ENCODE measurements around the gene C16orf74. TPM values are rescaled to one million over a fixed set of nuclear protein-coding genes. Genes with fewer than 3 reads are reported as not detected.

The C16orf74 gene
- total and polyA plus RNA-seq, 2 of the 13 experiments (the other 11 are each of a cell fraction or from before 2014, with no cell fraction given), result 0.13 to 0.29 TPM

DNA sequence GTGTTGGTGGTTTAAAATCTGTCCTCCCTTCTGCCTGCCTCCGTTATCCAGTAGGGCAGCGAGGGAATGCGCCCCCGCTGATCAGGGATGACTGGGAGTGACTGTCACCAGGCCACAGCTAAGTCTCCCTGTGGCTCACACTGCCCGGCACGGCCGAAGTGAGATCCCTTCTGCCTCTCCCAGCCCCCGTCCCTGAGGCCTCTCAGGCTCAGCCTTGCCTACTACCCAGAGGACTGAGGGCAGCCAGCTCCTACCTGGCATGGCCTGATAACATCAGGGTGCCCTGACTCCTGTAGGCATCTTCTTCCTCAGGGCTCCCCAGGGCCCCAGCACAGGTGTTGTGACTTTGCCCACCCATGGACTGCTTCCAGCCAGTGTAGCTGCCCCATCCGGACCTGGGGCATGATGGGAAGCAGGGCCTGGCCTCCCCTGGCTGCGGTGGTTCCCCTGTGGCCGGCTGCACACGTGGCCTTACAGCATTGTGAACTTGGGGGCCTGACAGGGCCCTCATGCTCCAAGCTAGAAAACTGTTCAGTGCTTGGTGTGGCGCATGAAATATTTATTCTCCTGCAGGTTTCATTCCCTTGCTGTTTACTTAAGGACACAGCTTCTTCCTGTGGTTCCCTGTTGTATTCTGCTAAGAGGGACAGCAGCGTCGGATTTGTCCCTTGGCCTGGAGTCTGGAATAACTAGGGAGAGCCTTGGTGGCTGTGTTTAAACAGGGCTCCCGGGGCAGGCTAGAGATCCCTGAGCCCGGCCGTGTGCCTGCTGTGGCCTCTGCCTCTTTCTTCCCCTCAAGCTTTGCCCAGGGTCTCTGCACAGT lies 92.2 kb downstream of the C16orf74 start (continued):
- TF ChIP-seq ZNF788 (CRISPR knock-in tag; IDR thresholded peaks at IDR 0.05; ENCODE audit: borderline replicate concordance) (no peak), NONO (IDR thresholded peaks at IDR 0.05) (no peak), NONO (CRISPR knock-in tag; conservative IDR thresholded peaks at IDR 0.05) (0 out of 2 replicates have a peak, but pooled peaks have one; percentile 30), ZNF567 (CRISPR knock-in tag; IDR thresholded peaks at IDR 0.05; ENCODE audit: borderline replicate concordance) (no peak), NRL (CRISPR knock-in tag; IDR thresholded peaks at IDR 0.05; ENCODE audit: borderline replicate concordance) (no peak), ARID2 (CRISPR knock-in tag; IDR thresholded peaks at IDR 0.05; ENCODE audit: borderline replicate concordance) (no peak), ZNF772 (CRISPR knock-in tag; IDR thresholded peaks at IDR 0.05) (no peak), SOX6 (IDR thresholded peaks at IDR 0.05) (no peak), SOX6 (CRISPR knock-in tag; IDR thresholded peaks at IDR 0.05) (no peak), CBX1 (IDR thresholded peaks at IDR 0.05; ENCODE audit: low read depth) (no peak), FOSL1 (CRISPR knock-in tag; IDR thresholded peaks at IDR 0.05; ENCODE audit: borderline replicate concordance) (no peak), ZNF143 (CRISPR knock-in tag; IDR thresholded peaks at IDR 0.05) (0 out of 2 replicates have a peak, but pooled peaks have one; percentile 10), NFKBIZ (CRISPR knock-in tag; IDR thresholded peaks at IDR 0.05) (no peak), ZNF737 (CRISPR knock-in tag; IDR thresholded peaks at IDR 0.05; ENCODE audit: borderline replicate concordance) (no peak), SAP130 (CRISPR knock-in tag; IDR thresholded peaks at IDR 0.05; ENCODE audit: low read depth) (no peak), HOXA7 (CRISPR knock-in tag; IDR thresholded peaks at IDR 0.05) (no peak), ZNF343 (CRISPR knock-in tag; IDR thresholded peaks at IDR 0.05) (no peak), ZNF101 (CRISPR knock-in tag; IDR thresholded peaks at IDR 0.05; ENCODE audit: borderline replicate concordance, low read depth) (no peak), MEF2D (CRISPR knock-in tag; IDR thresholded peaks at IDR 0.05) (no peak), SKI (IDR thresholded peaks at IDR 0.05; ENCODE audit: partially characterized antibody) (no peak), NFIB (CRISPR knock-in tag; IDR thresholded peaks at IDR 0.05; ENCODE audit: borderline replicate concordance) (0 out of 2 replicates have a peak, but pooled peaks have one; percentile 64)
- TF ChIP-seq, protein P1, sequence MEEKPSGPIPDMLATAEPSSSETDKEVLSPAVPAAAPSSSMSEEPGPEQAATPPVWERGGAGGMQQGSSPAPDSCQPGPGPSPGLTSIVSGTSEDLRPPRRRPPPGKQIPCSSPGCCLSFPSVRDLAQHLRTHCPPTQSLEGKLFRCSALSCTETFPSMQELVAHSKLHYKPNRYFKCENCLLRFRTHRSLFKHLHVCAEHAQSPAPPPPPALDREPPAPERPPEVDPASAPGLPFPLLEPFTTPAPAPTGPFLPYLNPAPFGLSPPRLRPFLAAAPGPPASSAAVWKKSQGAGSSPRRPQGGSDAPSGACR (CRISPR knock-in tag; IDR thresholded peaks at IDR 0.05), result no peak
- TF ChIP-seq, protein P2, sequence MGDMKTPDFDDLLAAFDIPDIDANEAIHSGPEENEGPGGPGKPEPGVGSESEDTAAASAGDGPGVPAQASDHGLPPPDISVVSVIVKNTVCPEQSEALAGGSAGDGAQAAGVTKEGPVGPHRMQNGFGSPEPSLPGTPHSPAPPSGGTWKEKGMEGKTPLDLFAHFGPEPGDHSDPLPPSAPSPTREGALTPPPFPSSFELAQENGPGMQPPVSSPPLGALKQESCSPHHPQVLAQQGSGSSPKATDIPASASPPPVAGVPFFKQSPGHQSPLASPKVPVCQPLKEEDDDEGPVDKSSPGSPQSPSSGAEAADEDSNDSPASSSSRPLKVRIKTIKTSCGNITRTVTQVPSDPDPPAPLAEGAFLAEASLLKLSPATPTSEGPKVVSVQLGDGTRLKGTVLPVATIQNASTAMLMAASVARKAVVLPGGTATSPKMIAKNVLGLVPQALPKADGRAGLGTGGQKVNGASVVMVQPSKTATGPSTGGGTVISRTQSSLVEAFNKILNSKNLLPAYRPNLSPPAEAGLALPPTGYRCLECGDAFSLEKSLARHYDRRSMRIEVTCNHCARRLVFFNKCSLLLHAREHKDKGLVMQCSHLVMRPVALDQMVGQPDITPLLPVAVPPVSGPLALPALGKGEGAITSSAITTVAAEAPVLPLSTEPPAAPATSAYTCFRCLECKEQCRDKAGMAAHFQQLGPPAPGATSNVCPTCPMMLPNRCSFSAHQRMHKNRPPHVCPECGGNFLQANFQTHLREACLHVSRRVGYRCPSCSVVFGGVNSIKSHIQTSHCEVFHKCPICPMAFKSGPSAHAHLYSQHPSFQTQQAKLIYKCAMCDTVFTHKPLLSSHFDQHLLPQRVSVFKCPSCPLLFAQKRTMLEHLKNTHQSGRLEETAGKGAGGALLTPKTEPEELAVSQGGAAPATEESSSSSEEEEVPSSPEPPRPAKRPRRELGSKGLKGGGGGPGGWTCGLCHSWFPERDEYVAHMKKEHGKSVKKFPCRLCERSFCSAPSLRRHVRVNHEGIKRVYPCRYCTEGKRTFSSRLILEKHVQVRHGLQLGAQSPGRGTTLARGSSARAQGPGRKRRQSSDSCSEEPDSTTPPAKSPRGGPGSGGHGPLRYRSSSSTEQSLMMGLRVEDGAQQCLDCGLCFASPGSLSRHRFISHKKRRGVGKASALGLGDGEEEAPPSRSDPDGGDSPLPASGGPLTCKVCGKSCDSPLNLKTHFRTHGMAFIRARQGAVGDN (CRISPR knock-in tag; IDR thresholded peaks at IDR 0.05), result 0 out of 2 replicates have a peak, but pooled peaks have one; percentile 23
- TF ChIP-seq, protein P3, sequence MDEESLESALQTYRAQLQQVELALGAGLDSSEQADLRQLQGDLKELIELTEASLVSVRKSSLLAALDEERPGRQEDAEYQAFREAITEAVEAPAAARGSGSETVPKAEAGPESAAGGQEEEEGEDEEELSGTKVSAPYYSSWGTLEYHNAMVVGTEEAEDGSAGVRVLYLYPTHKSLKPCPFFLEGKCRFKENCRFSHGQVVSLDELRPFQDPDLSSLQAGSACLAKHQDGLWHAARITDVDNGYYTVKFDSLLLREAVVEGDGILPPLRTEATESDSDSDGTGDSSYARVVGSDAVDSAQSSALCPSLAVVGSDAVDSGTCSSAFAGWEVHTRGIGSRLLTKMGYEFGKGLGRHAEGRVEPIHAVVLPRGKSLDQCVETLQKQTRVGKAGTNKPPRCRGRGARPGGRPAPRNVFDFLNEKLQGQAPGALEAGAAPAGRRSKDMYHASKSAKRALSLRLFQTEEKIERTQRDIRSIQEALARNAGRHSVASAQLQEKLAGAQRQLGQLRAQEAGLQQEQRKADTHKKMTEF (CRISPR knock-in tag; IDR thresholded peaks at IDR 0.05), result no peak
- TF ChIP-seq, protein P4, sequence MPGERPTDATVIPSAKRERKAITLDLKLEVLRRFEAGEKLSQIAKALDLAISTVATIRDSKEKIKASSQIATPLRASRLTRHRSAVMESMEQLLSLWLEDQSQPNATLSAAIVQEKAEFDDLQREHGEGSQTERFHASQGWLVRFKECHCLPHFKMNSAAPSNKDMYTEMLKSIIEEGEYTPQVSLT (CRISPR knock-in tag; IDR thresholded peaks at IDR 0.05; ENCODE audit: borderline replicate concordance, low read depth), result no peak
